GM19397 (cell line): ENCODE data around the gene GZF1.
"Not testable (repeated sequence)": the region's sequence is repeated elsewhere in the genome, so short reads cannot be mapped to it uniquely, and the experiment has no call there.

Experiments used
- ATAC-seq: cut with Tn5 transposase; IDR thresholded peaks from one replicate; pipeline ENCODE4 v1.9.1; 2021; ENCODE audit warnings: mild to moderate bottlenecking, moderate library complexity; ENCODE audit not compliant: unreplicated experiment

GZF1 gene

DNA sequence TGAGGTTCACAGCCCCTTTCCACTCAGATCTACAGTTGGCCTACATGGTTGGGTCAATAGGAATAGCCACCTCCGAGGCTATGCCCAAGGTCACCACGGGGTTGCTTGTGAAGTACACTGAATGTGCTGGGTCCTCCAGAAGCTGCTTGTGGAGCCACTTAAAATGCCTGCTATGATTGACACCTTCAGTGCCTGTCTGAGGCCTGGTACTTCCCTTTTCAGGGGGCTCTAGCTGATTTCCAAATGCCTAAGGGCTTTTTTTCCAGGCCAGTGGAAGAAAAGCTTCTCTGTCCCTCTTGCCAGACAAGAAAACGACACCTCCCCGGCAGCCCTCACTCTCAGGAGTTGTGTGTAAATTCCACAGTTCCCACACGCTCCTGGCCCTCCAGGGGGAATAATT lies 17.6 kb upstream of the GZF1 start:
- ATAC-seq = no peak

DNA sequence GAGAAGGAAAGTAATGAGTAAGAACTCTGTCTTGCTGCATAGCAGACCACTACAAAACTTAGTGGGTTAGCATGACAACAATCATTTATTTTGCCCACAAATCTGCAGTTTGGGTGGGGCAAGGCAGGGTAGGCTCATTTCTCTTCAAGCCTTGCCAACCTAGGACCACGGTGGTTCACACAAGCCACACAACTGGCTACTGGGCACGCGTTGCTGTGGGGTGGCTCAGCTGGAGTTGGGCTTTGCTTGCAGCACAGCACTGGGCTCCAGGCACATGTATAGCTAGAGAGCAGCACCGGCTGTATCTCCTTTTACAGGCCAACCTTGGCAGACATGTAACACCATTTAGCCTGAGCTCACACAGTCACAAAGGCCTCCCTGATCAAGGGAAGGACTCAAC lies 16.0 kb upstream of the GZF1 start:
- no peak for ATAC-seq

DNA sequence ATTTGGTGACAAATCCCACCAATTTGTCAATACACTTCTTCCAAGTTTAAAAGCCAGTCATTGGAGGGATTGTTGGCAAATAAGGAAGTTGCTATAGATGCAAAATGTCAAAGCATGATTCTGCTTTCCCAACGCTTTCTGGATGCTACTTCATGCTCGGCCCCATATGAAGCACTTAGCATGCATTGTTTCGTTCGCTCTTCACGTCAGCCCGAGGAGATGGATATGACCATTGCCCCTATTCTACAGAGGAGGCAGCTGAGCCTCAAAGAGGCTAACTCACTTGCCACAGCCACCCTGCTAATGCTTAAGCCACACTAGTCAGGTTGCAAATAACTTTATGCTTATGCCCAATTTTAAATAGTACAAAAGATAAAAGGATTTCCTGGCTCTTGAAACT lies 14.2 kb upstream of the GZF1 start:
- ATAC-seq = no peak

DNA sequence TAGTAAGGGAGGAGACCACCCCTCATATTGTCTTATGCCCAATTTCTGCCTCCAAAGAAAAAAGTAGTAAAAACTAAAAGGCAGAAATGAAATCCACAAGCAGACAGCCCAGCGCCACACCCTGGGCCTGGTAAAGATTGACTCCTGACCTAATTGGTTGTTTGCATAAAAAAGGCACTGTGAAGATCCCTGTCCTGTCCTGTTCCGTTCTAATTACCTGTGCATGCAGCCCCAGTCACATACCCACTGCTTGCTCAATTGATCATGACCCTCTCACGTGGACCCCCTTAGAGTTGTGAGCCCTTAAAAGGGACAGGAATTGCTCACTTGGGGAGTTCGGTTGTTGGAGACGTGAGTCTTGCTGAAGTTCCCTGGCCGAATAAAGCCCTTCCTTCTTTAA lies 13.5 kb upstream of the GZF1 start:
- ATAC-seq = not testable (repeated sequence)

DNA sequence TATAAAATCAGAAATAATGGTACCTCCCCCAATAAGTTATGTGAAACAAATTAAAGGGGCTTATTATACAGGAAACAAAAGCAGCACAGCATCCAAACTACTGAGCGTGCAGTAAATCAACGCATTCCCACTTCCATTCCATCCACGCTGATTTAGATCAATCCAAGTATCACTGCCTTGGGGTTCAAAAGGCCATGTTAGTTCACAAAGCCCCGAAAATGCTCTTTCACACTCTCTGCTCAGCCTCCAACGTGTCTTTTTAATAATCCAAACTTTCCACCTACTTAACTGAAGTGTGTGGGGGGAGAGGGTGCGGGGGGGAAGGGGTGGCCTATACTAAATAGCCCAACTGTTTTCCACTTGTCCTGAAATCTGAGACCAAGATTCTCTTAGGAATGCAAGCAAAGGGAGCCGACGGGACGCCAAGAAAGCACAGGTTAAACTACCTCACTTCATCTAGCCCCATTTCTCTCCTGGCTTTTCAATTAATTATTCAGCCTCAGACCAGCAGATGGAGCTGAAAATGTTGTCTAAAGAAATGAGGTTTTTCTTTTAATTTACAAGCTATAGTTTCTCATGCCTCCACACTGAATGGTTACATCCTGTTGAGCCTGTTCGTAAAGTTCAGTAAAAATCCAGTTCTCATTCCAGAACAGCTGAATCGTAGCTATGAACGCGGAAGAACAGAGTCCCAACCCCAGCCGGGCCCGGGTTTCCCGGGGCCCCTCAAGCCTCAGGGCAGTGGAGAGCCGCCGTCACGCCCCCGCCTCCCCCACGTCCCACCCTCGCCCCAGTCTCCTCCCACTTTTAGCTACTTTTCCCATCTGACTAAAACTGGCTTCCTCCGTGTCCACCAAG lies 12.4 kb upstream of the GZF1 start:
- ATAC-seq = peak; percentile 41

DNA sequence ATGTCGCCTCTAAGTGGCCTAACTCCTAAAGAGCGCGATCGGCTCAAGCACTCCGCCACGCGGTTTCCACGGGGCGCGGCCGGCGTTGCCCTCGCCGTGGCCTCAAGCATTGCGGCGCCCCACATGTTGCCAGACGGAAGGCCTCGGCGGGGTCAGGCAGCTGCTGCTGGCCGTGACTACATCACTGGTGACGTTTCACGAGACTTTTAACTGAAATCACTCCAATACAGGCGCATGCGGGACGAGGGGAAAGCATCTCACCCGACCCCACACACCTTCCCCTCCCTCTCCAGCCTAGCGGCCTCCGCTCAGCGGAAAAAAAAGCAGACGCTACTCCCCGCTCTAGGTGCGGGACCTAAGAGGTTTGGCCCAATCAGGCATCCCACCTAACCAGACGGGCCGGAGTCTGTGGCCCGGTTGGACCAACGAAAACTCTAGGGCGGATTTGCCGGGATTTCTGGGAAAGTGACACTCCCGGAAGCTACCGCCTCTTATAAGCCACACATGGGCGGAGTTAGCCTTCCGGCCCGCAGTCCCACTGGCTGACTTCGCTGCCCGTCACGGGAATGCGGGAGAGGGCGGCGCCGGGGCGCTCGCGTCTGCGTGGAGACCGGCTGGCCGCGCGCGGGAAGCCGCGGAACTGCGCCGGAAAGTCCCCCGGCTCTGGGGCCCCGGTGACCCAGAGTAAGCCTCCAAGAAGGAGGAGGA lies 11.6 kb upstream of the GZF1 start, which contains the start of gene NXT1:
NXT1 (plus strand) TSS at position 596 of the 708 bp plus-strand sequence. CDS start 3,251 bp downstream, outside the sequence.
- peak; percentile 88 for ATAC-seq

DNA sequence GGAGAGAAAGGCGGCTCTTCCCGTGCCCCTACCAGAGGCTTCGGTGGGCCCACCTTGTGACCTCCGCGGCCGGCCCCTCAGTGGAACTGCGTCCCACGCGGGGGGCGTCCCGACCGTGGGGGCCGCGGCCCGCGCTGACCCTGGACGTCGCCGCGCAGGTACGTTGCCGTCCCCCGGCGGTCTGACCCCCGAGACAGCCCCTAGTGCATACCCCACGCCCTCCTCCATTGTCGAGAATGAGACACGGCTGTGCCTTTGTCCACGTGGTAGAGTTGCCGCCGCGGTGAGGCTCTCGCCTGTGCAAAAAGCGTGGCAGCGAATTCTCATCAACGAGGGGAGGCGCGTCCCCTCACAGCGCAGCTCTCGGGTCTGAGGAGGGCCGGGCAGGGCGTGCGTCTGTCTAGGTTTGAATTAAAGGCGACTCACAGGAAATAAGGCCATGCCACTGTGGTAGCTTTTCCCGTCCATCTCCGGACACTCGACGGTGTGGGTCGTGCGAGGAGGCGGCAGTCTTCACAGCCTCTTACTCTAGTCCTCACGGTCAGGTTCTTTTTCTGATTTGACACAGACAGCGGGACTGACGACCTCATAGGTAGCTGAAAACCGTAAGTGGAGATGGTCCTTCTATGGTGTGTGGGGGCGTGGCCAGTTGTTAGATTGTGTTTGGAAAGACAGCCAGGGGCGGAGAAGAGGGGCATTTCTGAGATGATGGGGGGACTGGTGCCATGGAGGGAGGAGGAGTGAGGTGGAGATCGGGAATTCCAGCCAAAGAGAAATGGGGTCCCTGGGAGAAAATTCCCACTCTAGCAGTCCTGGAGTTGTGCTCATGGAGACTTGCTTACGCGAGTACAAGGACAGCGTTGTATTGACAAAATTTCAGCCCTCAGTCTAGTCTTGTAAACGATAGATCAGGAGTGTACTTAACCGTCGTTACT lies 10.8 kb upstream of the GZF1 start:
- ATAC-seq = peak; percentile 33

DNA sequence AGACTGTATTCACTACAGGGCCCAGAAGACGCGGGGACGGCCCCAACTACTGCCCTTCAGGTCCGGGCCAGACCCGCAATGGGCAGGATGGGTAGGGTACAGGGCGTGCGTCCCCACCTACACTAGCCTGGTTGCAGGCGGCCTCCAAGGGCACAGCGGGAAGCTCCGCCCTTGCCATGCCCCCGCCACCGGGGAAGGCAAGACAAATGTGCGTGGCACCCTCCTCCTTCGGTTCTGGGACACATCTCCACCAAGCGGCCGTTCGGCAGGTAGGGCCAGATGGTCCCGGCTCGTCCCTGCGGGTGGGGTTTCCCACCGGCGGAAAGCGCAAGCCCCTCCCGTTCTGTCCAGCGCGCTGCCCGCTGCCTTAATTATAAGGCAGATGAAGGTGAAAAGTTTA lies 5.8 kb upstream of the GZF1 start:
- ATAC-seq = no peak

DNA sequence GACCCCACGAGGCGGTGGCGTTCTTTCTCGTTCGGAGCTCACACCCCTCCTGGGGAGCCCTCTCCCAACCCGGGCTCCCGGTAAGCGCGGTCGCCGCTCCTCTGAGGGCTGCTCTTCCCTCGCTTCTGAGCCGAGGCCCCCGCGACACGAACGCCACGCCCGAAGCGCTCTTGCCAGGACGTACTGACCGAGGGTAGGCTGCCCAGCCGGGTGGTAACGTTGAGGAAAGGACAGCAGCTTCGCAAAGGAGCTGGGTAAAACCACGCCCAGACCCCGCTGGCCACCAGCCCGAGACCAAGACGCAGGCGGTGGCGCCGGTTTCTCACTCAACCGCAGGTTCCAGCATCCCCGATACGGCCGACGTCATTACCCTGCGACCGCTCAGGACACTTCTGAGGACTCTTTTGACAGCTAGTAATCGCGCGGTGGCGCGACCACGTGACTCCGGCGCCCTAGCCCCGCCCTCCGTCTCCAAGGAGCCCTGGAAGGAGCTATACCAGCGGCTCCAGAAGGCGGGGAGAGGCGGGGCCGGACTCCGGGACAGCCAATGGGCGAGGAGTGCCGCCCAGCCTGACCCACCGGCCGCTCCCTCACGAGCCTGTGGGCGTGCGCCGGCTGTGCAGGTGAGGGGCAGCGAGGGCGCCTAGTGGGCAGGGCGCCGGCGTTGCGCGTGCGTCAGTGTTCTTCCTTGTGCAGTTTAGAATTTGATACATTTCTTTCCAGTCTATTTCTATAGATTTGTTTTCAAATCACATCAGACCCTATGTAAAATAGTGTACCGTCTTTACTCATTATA lies 4.0 kb upstream of the GZF1 start:
- ATAC-seq = peak; percentile 68

DNA sequence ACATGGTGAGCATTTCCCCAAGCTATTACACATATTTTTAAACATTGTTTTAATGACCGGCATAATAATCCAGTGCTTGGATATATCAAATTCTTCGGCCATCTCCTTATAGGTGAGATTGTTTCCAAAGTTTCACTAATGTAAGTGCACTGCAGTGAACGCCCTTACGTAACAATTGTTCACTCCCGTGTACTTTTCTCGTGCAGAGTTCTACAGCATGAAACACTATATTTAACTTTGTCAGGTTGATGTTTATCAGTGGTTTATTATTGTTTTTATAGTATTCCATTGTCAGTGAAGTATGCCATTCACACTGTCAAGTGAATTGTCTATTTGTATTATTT lies 3.4 kb upstream of the GZF1 start:
- ATAC-seq = no peak

DNA sequence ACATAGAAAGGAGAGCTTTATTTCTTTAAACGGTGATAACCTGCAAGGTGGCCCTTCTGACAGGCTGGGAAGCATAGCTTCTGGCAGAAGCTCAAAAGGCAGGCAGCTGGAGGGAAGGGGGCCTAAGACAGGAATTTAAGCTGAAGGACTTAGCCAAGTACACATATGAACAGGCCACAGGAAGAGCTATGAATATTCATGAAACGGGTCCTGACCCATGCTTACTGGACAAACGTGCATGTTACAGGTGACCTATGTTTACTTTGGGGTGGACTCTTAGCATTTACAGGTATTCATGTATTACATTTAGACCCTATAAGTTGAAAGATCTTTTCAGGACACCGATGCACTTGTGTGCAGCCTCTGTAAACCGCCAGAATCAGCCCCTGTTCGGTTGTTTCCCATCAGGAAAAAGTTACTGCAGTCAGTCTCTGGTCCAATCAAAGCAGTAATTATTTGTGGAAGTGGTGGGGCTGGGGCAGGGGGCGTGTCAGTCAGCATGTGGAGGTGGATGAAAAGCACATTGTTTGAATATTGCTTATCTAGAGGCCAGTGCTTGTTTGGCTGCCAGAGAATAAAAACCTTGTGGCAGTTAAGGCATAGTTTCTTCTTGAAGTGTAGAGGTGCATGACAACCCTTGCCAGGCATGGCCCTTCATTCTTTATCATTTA lies 2.9 kb upstream of the GZF1 start:
- no peak for ATAC-seq

DNA sequence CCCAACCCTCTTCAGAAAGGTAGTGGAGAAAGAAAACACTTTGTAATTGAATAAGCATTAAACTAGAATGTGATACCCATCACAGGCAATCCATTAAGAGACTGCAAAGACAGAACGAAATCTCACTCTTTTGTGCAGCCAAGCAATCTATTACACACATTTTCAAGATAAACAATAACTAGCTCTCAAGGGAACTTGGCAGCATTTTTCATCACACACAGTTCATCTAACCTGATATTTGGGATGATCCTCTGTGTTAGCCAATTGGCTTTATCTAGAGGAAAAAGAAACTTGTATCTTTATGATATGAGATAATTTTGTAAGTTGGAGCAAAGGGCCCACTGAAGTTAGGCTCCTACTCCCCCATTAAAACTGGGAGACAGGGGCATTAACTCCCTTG lies 1.5 kb upstream of the GZF1 start:
- ATAC-seq = no peak

DNA sequence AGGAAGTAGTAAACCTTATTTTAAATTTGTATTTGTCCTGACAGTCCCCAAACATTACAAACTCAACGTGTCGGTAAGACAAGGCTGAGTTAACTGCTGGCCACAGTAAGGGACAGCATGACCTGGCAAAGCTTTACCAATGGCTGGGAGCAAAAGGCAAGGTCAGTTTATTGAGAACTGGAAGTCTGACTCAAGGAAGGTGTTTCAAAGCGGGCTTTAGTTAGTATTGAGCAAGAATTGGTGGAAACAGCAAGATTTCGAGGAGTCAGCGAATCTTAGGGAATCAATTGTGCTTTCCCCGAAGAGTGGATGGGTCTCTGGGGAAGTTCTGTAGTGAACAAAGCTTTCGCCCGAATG lies 885 bp upstream of the GZF1 start:
- no peak for ATAC-seq

DNA sequence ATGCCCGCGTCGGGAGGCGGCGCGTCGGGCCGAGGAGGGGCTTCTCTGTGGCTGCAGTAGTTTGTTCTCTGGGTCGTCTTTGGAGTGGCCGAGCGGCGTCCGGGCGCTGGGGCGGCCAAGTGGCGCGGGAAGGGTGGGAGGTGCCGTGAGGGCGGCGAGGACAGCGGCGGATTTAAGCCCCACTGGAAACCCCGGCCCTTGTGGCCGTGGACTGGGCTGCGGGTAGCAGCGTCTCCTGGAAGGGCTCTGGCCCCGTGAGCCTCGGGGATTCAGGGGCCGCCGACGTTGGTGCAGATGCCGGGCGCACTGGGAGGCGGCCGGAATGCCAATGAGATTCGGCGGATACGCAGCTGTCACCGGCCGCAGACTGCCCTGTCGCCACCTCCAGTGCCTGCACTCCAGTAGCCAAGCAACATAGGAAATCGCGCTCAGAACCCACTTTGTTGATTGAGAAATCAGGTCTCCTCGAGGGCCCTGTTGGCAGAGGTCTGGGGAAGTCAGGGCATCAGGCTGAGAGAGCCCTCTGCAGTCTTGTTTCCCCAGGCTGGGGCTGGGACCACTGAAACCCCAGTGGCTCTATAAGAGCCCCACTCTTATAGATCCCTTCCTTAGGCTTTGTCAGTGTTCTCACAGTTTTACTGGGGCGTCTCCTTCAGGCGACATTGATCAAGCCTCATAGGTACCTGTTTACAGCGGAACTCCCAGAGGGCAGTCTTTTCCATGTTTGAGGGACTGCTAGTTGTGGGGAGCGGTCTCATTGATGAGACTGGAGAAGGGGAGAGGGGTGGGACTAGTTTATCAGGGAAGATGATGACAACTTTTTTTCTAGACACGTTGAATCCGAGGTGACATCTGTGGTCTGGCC lies 642 bp downstream of the GZF1 start:
- ATAC-seq = peak; percentile 3

DNA sequence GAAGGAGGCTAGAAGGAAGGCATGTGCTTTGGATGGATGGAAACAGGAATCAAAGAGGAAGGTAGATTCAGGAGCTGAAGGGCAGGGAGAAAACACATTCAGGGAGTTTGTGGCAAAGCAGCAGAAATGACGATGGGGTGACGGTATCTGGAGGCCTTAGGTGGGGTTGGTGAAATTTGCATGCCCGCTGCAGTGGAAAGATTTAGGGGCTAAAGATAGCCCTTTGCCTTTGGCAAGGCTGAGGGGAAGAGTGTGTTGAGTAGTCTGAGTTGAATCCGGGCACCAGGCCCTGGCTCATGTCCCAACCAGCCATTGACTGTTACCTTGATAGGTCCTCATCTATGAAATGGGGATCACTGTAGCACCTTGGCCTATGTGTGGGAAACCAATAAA lies 1.3 kb downstream of the GZF1 start:
- ATAC-seq = no peak

DNA sequence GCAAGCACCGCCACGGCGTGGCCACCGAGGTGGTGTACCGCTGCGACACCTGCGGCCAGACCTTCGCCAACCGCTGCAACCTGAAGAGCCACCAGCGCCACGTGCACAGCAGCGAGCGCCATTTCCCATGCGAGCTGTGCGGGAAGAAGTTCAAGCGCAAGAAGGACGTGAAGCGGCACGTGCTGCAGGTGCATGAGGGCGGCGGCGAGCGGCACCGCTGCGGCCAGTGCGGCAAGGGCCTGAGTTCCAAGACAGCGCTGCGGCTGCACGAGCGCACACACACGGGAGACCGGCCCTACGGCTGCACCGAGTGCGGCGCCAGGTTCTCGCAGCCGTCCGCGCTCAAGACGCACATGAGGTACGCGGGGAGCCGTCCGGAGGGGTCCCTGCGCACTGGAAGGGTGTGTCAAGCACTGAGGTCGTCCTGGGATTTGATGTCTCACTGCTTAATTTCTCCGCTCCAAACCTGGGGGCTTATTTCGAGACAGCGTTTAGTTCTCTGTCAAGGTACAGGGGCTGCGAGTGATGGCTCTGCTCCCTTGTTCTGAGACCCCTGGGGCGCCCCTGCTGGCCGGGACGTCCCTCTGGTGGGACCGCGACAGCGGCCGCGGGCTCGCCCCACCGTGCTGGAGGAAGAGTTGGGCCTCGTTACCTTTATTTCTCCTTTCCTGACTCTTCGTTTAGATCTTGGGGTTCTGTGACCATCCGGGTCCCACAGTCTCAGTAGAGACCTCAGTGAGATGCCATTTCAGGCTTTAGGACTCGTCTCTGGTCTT lies 3.6 kb downstream of the GZF1 start:
- ATAC-seq = no peak

DNA sequence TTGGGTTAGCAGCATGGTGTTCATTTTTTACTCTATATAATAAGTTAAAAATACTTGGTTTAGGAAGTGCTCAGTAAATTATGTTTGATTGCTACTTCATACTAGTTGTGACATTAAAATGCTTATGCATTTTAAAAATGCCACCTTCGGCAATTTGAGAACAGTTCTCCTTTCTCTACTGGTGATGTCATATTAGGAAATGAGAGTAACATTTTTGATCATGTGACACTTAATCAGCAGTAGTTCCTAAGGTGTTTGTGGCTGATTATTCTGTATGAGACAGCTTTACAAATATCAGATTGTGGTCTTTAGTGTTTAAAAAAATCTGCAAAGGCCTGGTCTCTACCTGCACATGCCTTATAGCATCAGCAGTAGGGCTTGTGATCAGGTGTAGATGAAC lies 4.4 kb downstream of the GZF1 start:
- no peak for ATAC-seq

DNA sequence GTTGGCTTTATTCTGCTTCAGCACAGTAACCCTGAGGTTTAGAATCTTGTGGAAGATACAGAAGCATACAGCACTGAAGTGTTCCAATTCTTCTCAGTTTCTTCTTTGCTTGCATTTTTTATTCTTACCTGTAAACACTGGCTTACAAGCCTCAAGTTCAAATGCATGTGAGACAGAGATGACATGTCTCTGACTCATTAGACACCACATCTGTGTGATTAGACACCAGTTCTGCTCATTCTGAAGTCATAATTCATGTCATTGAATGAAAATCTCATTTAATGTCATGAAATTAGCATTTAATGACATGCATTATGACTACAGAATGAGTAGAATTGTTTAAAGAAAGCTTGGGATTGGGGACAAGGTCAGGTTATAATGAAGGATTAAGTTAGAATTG lies 5.8 kb downstream of the GZF1 start:
- ATAC-seq = no peak
